Measurements from ENCODE around the gene PTPN12.
A peak's percentile ranks its signal among the peaks of the same experiment; 100 is the strongest.
"Not testable (repeated sequence)": the region's sequence is repeated elsewhere in the genome, so short reads cannot be mapped to it uniquely, and the experiment has no call there.

The PTPN12 gene

DNA sequence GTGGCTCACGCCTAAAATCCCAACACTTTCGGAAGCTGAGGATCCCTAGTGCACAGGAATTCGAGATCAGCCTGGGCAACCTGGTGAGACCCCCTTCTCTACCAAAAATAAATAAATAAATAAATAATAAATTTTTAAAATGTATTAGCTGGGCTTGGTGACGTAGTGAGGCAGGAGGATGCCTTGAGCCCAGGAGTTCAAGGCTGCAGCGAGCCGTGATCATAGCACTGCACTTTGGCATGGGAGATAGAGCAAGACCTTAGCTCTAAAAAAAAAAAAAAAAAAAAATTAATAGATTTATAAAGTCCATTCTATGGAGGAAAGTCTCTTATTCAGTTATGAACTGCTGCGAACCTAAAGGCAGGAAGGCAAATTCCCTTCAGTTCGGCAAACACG lies 1.1 kb upstream of the PTPN12 start:
- Histone ChIP-seq H4K20me1 (peaks cover 14 to 24% (median 21%) of the 10 kb centered on the region in 11 experiments), H3K4me3 (peak overlapping the region; percentile 60 to 95 (median 76))
- TF ChIP-seq Cebpa-rat (IDR thresholded peaks at IDR 0.05), result no peak

GRCh38 chr7:77536413-77537135 lies 521 bp upstream of the PTPN12 start:
- H4K20me1 ChIP-seq, result peaks cover 20 to 30% (median 26%) of the 10 kb centered on the region in 11 experiments
- H3K9me3 ChIP-seq (replicated peaks in 1 of 11), result peaks cover 0 to 16% (median 10%) of the 10 kb centered on the region in 11 experiments; a peak in 10 of 22 replicates
- H3K27me3 ChIP-seq, result no peaks in the 10 kb centered on the region
- TF ChIP-seq Cebpa-rat (IDR thresholded peaks at IDR 0.05), result no peak
- H3K27ac ChIP-seq, result peak overlapping the region; percentile 47 to 99 (median 79); a peak in 21 of 22 replicates
- H3K4me2 ChIP-seq, result peak overlapping the region; percentile 78 to 96 (median 86)
- H3K9ac ChIP-seq, result peak overlapping the region; percentile 66 to 98 (median 84)
- H3K4me3 ChIP-seq, result peak overlapping the region; percentile 60 to 100 (median 94)
- peaks cover 0 to 7% (median 5%) of the 10 kb centered on the region in 11 experiments; a peak in 9 of 22 replicates for H3K36me3 ChIP-seq
- H3K4me1 ChIP-seq, result peaks cover 20 to 33% (median 29%) of the 10 kb centered on the region in 10 experiments

More for the DNA sequence above, 1.1 kb upstream of the PTPN12 start:
- Histone ChIP-seq H3K4me1 (peaks cover 15 to 33% (median 28%) of the 10 kb centered on the region in 10 experiments), H3K4me2 (peak overlapping the region; percentile 78 to 96 (median 86)), H3K9ac (peak overlapping the region; percentile 66 to 85 (median 82)), H3K27ac (peak overlapping the region in 9 of 11 experiments; percentile 69 to 89 (median 79); a peak in 18 of 22 replicates), H3K36me3 (peaks cover 0 to 4% (median 2%) of the 10 kb centered on the region in 11 experiments; a peak in 9 of 22 replicates), H3K9me3 (replicated peaks in 1 of 11) (peaks cover 0 to 16% (median 10%) of the 10 kb centered on the region in 11 experiments; a peak in 10 of 22 replicates), H3K27me3 (no peaks in the 10 kb centered on the region)

DNA sequence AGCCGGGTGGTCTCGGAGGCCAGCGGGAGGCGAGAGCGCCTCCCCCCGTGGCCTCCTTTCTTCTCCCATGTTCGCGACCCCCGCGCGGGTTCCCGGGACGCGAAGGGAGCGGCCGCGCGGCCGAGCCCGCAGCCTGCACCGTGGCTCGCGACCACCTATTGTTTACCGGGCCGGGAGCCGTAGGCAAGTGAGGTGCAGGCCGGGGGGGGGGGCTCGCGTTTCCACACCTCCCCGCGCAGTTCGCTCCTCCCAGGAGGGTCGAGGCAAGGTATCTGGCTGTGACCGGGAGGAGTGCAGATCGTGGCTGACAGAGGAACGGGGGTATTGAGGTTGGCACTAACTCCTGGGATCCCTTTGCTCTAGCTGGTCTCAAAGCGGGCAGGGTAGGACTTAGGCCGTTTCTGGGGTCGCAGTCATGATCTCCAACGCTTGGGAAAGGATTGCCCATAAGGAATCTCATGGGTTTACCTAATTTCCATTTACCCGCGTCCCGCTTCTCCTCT lies 734 bp downstream of the PTPN12 start:
- H3K27me3 ChIP-seq, result no peaks in the 10 kb centered on the region
- peak overlapping the region; percentile 83 to 99 (median 96) for H3K27ac ChIP-seq
- peak overlapping the region; percentile 91 to 100 (median 94) for H3K4me3 ChIP-seq
- no peak for TF ChIP-seq Cebpa-rat (IDR thresholded peaks at IDR 0.05)
- H3K9ac ChIP-seq, result peak overlapping the region; percentile 91 to 99 (median 97)
- peaks cover 0 to 16% (median 10%) of the 10 kb centered on the region in 11 experiments; a peak in 10 of 22 replicates for H3K9me3 ChIP-seq (replicated peaks in 1 of 11)
- H3K36me3 ChIP-seq, result peaks cover 0 to 15% (median 5%) of the 10 kb centered on the region in 11 experiments; a peak in 9 of 22 replicates
- peaks cover 23 to 44% (median 36%) of the 10 kb centered on the region in 10 experiments for H3K4me1 ChIP-seq
- H4K20me1 ChIP-seq, result peaks cover 33 to 43% (median 38%) of the 10 kb centered on the region in 11 experiments
- H3K4me2 ChIP-seq, result peak overlapping the region; percentile 66 to 98 (median 92); a peak in 21 of 22 replicates

DNA sequence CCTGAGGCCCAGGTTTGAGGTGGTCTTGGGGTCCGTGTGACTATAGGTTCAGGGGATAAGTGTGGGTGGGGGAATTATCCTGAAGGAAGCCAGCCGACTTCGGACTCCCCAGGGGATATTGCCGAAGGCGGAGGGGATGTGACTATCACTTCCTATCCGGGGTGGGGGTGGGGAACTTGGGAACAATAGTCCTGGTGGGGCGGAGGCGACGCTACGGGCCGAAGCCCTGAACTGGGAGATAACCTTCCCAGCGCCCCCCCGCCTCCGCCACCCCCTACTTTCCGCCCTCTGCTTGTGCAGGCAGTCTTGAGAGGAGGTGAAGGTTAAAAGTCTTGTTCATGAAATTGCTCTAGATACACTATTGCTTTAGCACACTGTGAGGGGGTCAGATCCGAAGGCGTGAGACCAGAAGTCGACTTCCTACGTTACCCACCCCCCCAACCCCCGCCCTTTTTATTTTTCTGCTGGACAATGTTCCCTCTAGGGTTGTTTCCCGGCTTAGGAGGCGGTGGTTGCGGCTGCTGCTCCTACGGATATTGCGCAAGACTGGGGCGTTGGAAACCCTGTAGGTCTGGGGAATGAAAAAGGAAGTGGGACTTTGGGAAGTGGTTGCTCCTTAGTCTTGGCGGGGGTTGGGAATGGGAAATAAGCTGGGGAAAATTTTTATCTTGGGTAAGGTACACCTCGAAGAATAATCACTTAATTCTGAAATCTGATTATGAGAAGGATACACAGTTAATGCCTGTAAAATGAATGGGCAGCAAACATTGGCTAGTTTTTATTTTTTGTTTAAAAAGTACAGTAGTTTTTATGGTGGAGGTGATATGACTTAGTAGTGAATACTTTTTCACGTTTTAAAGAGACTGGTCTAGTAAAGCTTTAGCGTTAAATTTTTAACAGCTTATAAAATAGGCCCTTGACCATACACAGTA lies 1.5 kb downstream of the PTPN12 start:
- H3K4me1 ChIP-seq, result peaks cover 23 to 50% (median 38%) of the 10 kb centered on the region in 10 experiments
- peak overlapping the region; percentile 66 to 98 (median 92) for H3K4me2 ChIP-seq
- peak; percentile 90 to 98 (median 96); a peak in 21 of 22 replicates for TF ChIP-seq Cebpa-rat (IDR thresholded peaks at IDR 0.05)
- H3K9ac ChIP-seq, result peak overlapping the region; percentile 91 to 99 (median 97)
- H3K36me3 ChIP-seq, result peaks cover 0 to 20% (median 5%) of the 10 kb centered on the region in 11 experiments; a peak in 9 of 22 replicates
- H4K20me1 ChIP-seq, result peaks cover 38 to 50% (median 44%) of the 10 kb centered on the region in 11 experiments
- H3K27ac ChIP-seq, result peak overlapping the region; percentile 83 to 99 (median 96)
- H3K9me3 ChIP-seq (replicated peaks in 1 of 11), result peaks cover 0 to 16% (median 10%) of the 10 kb centered on the region in 11 experiments; a peak in 10 of 22 replicates
- H3K4me3 ChIP-seq, result peak overlapping the region; percentile 91 to 100 (median 94)
- no peaks in the 10 kb centered on the region for H3K27me3 ChIP-seq

GRCh38 chr7:77540402-77540822 lies 3.3 kb downstream of the PTPN12 start:
- H3K27ac ChIP-seq, result no peak overlapping the region
- H3K4me3 ChIP-seq, result peak overlapping the region in 7 of 10 experiments; percentile 91 to 100 (median 97); a peak in 12 of 20 replicates
- peaks cover 29 to 66% (median 41%) of the 10 kb centered on the region in 10 experiments for H3K4me1 ChIP-seq
- H4K20me1 ChIP-seq, result peaks cover 42 to 68% (median 63%) of the 10 kb centered on the region in 11 experiments
- no peak for TF ChIP-seq Cebpa-rat (IDR thresholded peaks at IDR 0.05)
- peak overlapping the region; percentile 66 to 98 (median 92); a peak in 21 of 22 replicates for H3K4me2 ChIP-seq
- no peaks in the 10 kb centered on the region for H3K27me3 ChIP-seq
- H3K9ac ChIP-seq, result peak overlapping the region in 3 of 11 experiments; percentile 97 to 99 (median 98); a peak in 5 of 22 replicates
- peaks cover 0 to 35% (median 13%) of the 10 kb centered on the region in 11 experiments; a peak in 12 of 22 replicates for H3K36me3 ChIP-seq
- H3K9me3 ChIP-seq (replicated peaks in 1 of 11), result peaks cover 0 to 1% (median 0%) of the 10 kb centered on the region in 11 experiments; a peak in 2 of 22 replicates

GRCh38 chr7:77540993-77541392 lies 3.9 kb downstream of the PTPN12 start:
- H3K4me3 ChIP-seq, result peak overlapping the region in 3 of 10 experiments; percentile 30 to 100 (median 99); a peak in 4 of 20 replicates

GRCh38 chr7:77542409-77542808 lies 5.3 kb downstream of the PTPN12 start:
- Histone ChIP-seq H4K20me1 (peaks cover 42 to 88% (median 83%) of the 10 kb centered on the region in 11 experiments), H3K27me3 (no peaks in the 10 kb centered on the region), H3K4me1 (peaks cover 25 to 78% (median 35%) of the 10 kb centered on the region in 10 experiments), H3K9me3 (replicated peaks in 1 of 11) (peaks cover 0 to 6% (median 0%) of the 10 kb centered on the region in 11 experiments; a peak in 1 of 22 replicates), H3K36me3 (peaks cover 0 to 46% (median 17%) of the 10 kb centered on the region in 11 experiments; a peak in 13 of 22 replicates), H3K27ac (peak overlapping the region in 1 of 11 experiments; percentile 15; a peak in 1 of 22 replicates), H3K4me2 (peak overlapping the region in 6 of 11 experiments; percentile 16 to 98 (median 93); a peak in 11 of 22 replicates), H3K4me3 (peak overlapping the region in 1 of 10 experiments; percentile 10; a peak in 1 of 20 replicates), H3K9ac (no peak overlapping the region)
- TF ChIP-seq Cebpa-rat (IDR thresholded peaks at IDR 0.05), result no peak

More at GRCh38 chr7:77540993-77541392, 3.9 kb downstream of the PTPN12 start:
- H3K27ac ChIP-seq; H3K27me3 ChIP-seq; H3K9me3 ChIP-seq (replicated peaks in 1 of 11): not testable (repeated sequence)
- Histone ChIP-seq H4K20me1 (peaks cover 42 to 74% (median 69%) of the 10 kb centered on the region in 11 experiments), H3K4me1 (peaks cover 26 to 66% (median 38%) of the 10 kb centered on the region in 10 experiments), H3K4me2 (peak overlapping the region in 9 of 11 experiments; percentile 6 to 98 (median 92); a peak in 14 of 22 replicates), H3K36me3 (peaks cover 0 to 40% (median 17%) of the 10 kb centered on the region in 11 experiments; a peak in 12 of 22 replicates), H3K9ac (peak overlapping the region in 3 of 11 experiments; percentile 17 to 97 (median 29); a peak in 3 of 22 replicates)
